Gastrocnemius medialis (tissue), 4 donors: Measurements from ENCODE around the gene ZWILCH.
"Not testable (repeated sequence)": the region's sequence is repeated elsewhere in the genome, so short reads cannot be mapped to it uniquely, and the experiment has no call there.

Experiments
- POLR2A ChIP-seq, 2 donors: fragments of 450-650 bp; IDR thresholded peaks; one replicate each; pipeline ENCODE4 v1.6.1; 2017; ENCODE audit warnings: antibody characterized with exemption in 2 of 2, mild to moderate bottlenecking in 2 of 2, moderate library complexity in 2 of 2
- TF ChIP-seq, protein P1 (sequence below), 5 experiments: fragments of 450-650 bp in 3 of 5; fragments of 200-600 bp in 2 of 5; sonication (generic) in 2 of 5; IDR thresholded peaks in 4 of 5; conservative IDR thresholded peaks in 1 of 5; 1 replicate in 4 of 5; 2 replicates in 1 of 5; pipeline ENCODE4 v1.5.1; 2016 to 2019; ENCODE audit warnings: antibody characterized with exemption in 5 of 5, mild to moderate bottlenecking in 3 of 5, moderate library complexity in 3 of 5

DNA sequence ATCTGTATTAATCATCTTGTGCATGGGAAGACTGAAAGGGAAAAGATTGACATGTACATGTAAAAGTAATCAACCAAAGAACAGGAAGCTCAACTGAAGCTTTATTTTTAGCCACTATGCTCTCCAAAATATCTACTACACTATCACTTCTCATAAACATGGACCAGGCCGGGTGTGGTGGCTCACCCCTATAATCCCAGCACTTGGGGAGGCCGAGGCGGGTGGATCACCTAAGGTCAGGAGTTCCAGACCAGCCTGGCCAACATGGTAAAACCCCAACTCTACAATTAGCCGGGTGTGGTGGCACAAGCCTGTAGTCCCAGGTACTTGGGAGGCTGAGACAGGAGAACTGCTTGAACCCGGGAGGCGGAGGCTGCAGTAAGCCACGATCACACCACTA is 4.8 kb upstream of the ZWILCH start:
- TF ChIP-seq, protein P1, sequence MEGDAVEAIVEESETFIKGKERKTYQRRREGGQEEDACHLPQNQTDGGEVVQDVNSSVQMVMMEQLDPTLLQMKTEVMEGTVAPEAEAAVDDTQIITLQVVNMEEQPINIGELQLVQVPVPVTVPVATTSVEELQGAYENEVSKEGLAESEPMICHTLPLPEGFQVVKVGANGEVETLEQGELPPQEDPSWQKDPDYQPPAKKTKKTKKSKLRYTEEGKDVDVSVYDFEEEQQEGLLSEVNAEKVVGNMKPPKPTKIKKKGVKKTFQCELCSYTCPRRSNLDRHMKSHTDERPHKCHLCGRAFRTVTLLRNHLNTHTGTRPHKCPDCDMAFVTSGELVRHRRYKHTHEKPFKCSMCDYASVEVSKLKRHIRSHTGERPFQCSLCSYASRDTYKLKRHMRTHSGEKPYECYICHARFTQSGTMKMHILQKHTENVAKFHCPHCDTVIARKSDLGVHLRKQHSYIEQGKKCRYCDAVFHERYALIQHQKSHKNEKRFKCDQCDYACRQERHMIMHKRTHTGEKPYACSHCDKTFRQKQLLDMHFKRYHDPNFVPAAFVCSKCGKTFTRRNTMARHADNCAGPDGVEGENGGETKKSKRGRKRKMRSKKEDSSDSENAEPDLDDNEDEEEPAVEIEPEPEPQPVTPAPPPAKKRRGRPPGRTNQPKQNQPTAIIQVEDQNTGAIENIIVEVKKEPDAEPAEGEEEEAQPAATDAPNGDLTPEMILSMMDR (IDR thresholded peaks at IDR 0.05 in 4 of 5, conservative IDR thresholded peaks at IDR 0.05 in 1 of 5) = not testable (repeated sequence)
- not testable (repeated sequence) for TF ChIP-seq POLR2A (IDR thresholded peaks at IDR 0.05)
